ENCODE measurements around the gene FADS2.

DNA sequence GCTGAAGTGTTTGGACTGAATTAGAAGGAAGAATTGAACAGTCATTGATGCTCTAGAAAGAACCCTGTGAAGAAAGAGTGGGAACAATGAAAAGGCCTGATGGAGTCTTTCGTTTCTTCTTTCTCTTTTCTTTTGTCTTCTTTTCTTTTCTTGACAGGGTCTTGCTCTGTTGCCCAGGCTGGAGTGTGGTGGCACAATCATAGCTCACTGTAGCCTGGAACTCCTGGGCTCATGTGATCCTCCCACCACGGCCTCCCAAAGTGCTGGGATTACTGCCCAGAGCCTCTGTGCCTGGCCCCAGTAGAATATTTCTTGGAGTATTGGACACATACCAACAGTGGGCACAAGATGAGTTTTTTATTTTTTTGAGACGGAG, 34.3 kb upstream of the FADS2 start:
- TF ChIP-seq POLR2A (IDR thresholded peaks at IDR 0.05) = no peak
- TF ChIP-seq, protein P1, sequence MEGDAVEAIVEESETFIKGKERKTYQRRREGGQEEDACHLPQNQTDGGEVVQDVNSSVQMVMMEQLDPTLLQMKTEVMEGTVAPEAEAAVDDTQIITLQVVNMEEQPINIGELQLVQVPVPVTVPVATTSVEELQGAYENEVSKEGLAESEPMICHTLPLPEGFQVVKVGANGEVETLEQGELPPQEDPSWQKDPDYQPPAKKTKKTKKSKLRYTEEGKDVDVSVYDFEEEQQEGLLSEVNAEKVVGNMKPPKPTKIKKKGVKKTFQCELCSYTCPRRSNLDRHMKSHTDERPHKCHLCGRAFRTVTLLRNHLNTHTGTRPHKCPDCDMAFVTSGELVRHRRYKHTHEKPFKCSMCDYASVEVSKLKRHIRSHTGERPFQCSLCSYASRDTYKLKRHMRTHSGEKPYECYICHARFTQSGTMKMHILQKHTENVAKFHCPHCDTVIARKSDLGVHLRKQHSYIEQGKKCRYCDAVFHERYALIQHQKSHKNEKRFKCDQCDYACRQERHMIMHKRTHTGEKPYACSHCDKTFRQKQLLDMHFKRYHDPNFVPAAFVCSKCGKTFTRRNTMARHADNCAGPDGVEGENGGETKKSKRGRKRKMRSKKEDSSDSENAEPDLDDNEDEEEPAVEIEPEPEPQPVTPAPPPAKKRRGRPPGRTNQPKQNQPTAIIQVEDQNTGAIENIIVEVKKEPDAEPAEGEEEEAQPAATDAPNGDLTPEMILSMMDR (IDR thresholded peaks at IDR 0.05) = no peak
